ENCODE data around the gene UBFD1.
"Not testable (repeated sequence)": the region's sequence is repeated elsewhere in the genome, so short reads cannot be mapped to it uniquely, and the experiment has no call there.

UBFD1 gene, protein sequence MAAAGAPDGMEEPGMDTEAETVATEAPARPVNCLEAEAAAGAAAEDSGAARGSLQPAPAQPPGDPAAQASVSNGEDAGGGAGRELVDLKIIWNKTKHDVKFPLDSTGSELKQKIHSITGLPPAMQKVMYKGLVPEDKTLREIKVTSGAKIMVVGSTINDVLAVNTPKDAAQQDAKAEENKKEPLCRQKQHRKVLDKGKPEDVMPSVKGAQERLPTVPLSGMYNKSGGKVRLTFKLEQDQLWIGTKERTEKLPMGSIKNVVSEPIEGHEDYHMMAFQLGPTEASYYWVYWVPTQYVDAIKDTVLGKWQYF

GRCh38 chr16:23556881-23557778 lies at the start of gene UBFD1, which contains the start of gene EARS2:
TSS of gene UBFD1 (plus strand) at chr16:23557727. CDS start at chr16:23557743, 16 bp downstream.
TSS of gene EARS2 (minus strand) at chr16:23557350. CDS start at chr16:23557343, 7 bp downstream.
- peak; percentile 100 for DNase-seq (ENCODE audit: low read depth, low spot score)

- DNase-seq (ENCODE audit: low read depth, low spot score) = peak; percentile 70
These were observed 48.7 kb upstream of the UBFD1 start for GRCh38 chr16:23508589-23509440.

DNA sequence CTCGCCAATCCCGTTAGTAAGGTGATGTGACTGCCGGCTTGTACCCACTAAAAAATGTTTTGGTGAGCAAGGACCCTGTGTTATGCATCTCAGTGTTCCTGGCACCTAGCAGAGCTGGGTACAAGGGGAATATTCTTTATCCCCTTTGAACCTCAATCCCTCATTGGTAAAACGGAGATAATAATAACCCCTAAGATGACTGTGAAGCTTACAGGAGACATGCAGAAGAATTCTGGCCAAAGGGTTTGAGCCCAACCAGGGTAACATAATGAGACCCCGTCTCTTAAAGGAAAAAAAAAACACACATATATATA lies 48.1 kb upstream of the UBFD1 start:
- peak; percentile 6 for DNase-seq (ENCODE audit: low read depth, low spot score)

DNA sequence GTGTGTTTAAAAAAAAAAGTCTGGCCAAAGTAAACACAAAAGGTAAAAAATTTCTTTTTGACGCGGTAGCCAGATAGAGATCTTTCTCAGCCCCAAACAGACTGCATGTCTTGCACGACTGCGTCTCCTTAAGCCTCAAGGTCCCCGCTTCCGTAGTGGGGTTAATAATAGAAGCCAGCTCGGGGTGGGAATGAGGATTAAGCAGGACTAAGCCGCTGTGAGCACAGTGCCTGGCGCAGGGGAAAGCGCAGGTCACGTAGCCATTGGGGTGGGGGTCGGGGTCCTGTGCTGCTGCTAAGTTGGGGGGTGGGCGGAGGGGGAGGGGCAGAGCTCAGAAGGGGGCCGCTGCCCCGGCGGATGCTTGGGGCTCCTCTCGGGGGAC lies 47.8 kb upstream of the UBFD1 start:
- DNase-seq (ENCODE audit: low read depth, low spot score) = peak; percentile 18

DNA sequence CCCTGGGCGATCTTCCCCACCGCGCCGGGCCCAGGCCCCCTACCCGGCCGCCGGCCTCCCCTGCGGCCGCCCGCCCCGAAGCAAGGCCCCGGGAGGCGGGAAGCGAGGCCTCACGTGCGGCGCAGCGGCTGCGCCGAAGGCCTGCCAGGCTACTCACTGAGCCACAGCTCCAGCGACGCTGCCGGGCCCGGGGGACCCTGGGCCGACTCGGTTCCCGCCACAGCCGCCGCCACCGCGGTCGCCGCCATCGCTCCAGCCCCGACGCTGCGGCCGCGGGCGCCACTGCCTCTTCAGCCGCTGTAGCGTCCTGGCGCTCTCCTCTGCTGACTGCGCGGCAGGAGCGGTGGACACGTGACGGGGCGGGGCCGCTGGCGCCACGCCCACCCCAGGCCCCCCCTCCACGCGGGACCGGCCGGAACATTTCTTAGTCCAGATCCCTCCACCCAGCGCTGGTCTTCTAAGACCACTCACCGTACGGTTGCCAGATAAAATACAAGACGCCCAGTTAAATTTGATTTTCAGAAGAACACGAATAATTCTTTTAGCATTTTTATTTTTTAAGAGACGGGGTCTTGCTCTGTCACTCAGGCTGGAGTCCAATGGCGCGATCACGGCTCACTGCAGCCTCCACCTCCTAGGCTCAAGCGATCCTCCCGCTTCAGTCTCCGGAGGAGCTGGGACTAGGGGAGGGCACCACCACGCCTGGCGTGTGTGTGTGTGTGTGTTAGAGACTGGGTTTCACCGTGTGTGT lies 47.2 kb upstream of the UBFD1 start, which contains the start of gene GGA2:
Gene GGA2 (minus strand): TSS at position 331 of the 751 bp plus-strand sequence. CDS start 83 bp downstream, at position 248.
- DNase-seq (ENCODE audit: low read depth, low spot score) = peak; percentile 90

GRCh38 chr16:23510915-23511270 lies 46.6 kb upstream of the UBFD1 start:
- DNase-seq (ENCODE audit: low read depth, low spot score) = not testable (repeated sequence)

GRCh38 chr16:23511731-23512130 lies 45.8 kb upstream of the UBFD1 start:
- no peak for DNase-seq (ENCODE audit: low read depth, low spot score)

GRCh38 chr16:23512168-23512695 lies 45.3 kb upstream of the UBFD1 start:
- DNase-seq (ENCODE audit: low read depth, low spot score) = no peak

GRCh38 chr16:23514381-23515152 lies 43.0 kb upstream of the UBFD1 start:
- no peak for DNase-seq (ENCODE audit: low read depth, low spot score)

DNA sequence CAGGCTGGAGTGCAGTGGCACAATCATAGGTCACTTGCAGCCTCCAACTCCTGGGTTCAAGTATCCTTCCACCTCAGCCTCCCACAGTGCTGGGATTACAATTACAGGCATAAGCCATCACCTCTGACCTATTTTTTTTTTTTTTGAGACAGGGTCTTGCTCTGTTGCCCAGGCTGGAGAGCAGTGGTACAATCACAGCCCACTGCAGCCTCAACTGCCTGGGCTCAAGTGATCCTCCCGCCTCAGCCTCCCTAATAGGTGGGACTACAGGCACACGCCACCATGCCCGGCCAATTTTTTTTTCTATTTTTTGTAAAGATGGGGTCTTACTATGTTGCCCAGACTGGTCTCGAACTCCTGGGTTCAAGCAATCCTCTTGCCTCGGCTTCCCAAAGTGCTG lies 41.6 kb upstream of the UBFD1 start:
- DNase-seq (ENCODE audit: low read depth, low spot score) = no peak

DNA sequence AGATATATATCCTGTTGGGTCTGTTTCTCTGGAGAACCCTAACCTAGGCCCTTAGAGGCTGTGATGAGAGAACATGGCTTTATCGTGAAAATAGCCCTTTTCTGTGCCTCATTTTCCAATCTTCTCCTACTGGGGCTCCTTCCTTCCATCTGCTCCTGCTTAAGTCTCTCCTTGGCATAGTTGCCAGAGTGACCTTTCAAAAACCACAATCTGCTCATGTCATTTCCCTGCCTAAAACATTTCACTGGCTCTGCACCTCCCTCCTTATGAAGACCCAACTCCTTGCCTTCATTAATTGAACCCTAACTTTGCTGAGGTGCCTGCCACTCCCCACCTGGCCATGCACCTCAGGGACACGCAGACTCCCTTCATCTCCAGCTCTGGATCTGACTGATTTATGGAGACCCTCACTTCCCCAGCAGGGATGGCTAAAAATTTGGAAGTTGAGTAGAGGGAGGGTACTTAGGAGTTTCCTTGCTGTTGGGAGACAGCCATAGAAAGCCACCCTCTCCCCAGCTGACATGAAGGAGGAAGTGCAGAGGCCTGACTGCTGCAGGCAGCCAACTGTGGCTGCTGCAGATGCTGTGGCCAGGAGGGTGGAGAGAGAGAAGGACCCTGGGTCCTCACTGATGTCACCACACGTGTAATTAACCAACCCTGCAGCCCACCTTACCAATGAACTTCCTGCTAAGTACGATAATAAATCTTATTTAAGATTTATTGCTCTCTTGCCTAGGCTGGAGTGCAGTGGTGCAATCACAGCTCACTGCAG lies 41.0 kb upstream of the UBFD1 start:
- DNase-seq (ENCODE audit: low read depth, low spot score) = no peak

- DNase-seq (ENCODE audit: low read depth, low spot score) = no peak
These were observed 39.1 kb upstream of the UBFD1 start for GRCh38 chr16:23518435-23518891.

- DNase-seq (ENCODE audit: low read depth, low spot score) = no peak
These were observed 38.2 kb upstream of the UBFD1 start for GRCh38 chr16:23519282-23519681.

- no peak for DNase-seq (ENCODE audit: low read depth, low spot score)
These were observed 37.0 kb upstream of the UBFD1 start for GRCh38 chr16:23520500-23520899.

DNA sequence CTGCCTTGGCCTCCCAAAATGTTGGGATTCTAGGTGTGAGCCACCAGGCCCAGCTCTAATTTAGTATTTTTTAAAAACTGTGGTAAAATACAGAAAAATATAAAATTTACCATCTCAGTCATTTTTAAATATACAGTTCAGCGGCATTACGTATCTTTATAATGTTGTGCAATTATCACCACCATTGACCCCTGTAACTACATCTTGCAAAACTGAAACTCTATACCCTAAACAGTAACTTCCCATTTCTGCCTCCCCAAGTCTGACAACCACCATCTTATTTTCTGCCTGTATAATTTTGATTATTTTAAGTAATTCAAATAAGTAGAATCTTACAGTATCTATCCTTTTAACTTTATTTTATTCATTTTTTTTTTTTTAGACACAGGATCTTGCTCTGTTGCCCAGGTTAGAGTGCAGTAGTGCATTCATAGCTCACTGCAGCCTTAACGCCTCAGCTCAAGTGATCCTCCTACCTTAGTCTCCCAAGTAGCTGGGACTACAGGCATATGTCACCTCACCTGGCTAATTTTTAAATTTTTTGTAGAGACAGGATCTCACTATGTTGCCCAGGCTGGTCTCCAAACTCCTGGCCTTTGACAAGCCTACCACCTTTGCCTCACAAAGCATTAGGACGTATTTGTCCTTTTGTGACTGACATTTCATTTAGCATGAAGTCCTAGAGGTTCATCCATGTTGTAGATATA lies 36.3 kb upstream of the UBFD1 start:
- DNase-seq (ENCODE audit: low read depth, low spot score) = no peak

DNA sequence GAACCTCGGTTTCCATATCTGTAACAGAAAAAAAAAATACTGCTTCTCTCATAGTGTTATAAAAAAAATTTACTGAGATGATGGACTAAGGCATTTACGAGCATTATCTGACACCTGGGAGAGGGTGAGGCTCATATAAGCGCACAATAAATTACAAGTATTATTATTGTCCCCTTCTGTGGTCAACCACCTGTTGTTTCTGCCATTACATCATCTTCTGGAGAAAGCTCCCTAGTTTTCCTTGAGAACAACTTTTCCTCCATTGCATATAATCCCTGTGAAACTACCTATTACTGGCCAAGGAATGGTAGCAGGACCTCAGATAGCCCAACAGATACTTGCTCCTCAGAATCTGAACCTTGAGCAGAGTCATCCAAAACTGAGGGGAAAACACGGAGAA lies 35.6 kb upstream of the UBFD1 start:
- no peak for DNase-seq (ENCODE audit: low read depth, low spot score)

GRCh38 chr16:23523321-23523720 lies 34.2 kb upstream of the UBFD1 start:
- no peak for DNase-seq (ENCODE audit: low read depth, low spot score)

DNA sequence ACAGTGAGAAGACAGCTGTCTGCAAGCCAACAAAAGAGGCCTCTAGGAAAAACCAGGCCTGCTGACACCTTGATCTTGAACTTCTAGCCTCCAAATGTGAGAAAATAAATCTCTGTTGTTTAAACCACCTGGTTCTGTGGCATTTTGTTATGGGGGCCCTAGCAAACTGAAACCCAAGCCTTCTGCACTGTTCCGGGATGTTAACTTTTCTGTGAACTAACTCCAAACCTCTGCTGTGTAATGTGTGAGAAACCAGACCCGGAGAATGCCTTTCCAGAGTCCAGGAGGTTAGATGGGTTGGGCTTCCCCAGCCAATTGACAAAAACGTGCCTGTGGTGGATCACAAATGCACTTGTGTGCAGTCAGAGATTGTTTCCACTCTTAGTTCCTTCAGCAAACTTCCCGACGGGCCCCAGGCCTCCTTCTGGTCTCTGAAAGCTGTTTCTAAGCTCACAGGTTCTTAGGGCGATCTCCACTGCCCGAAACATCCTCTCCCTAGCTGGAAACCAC lies 33.6 kb upstream of the UBFD1 start:
- no peak for DNase-seq (ENCODE audit: low read depth, low spot score)
